H9 (cell line): ENCODE results near the gene MAPKAPK2. TPM values are rescaled to one million over a fixed set of nuclear protein-coding genes. Genes with fewer than 3 reads are reported as not detected.
"Not testable (repeated sequence)": the region's sequence is repeated elsewhere in the genome, so short reads cannot be mapped to it uniquely, and the experiment has no call there.

Source experiments
- DNase-seq: peaks from one replicate; pipeline ENCODE4 v3.0.0-alpha.2; 2017
- H2AFZ ChIP-seq: one replicate; pipeline ENCODE4 v1.6.1; 2013; ENCODE audit warnings: mild to moderate bottlenecking, low read length, control low read depth, moderate library complexity
- H2AK5ac ChIP-seq: 2 replicates; pipeline ENCODE4 v1.6.1; 2013; ENCODE audit warnings: low read length, control low read depth, mixed read lengths; ENCODE audit not compliant: insufficient read length
- H2BK120ac ChIP-seq: one replicate; pipeline ENCODE4 v1.6.1; 2013; ENCODE audit warnings: low read depth, mild to moderate bottlenecking, low read length, control low read depth, inconsistent platforms; ENCODE audit not compliant: poor library complexity, severe bottlenecking
- H2BK12ac ChIP-seq: 2 replicates; pipeline ENCODE4 v1.6.1; 2013; ENCODE audit warnings: low read length, control low read depth, mixed read lengths, low read depth; ENCODE audit not compliant: insufficient read length
- H2BK15ac ChIP-seq: 2 replicates; pipeline ENCODE4 v1.6.1; 2013; ENCODE audit warnings: low read depth, low read length, control low read depth
- H2BK20ac ChIP-seq: one replicate; pipeline ENCODE4 v1.6.1; 2013; ENCODE audit warnings: low read depth, mild to moderate bottlenecking, low read length, control low read depth, inconsistent platforms; ENCODE audit not compliant: poor library complexity, severe bottlenecking
- H2BK5ac ChIP-seq: 2 replicates; pipeline ENCODE4 v1.6.1; 2013; ENCODE audit warnings: low read length, control low read depth, mixed read lengths; ENCODE audit not compliant: insufficient read length
- H3K14ac ChIP-seq: 2 replicates; pipeline ENCODE4 v1.6.1; 2013; ENCODE audit warnings: low read length, control low read depth; ENCODE audit not compliant: insufficient read depth
- H3K18ac ChIP-seq: 2 replicates; pipeline ENCODE4 v1.6.1; 2013; ENCODE audit warnings: low read depth, mild to moderate bottlenecking, mixed read lengths, low read length, control low read depth; ENCODE audit not compliant: insufficient read length
- H3K23ac ChIP-seq: 2 replicates; pipeline ENCODE4 v1.6.1; 2013; ENCODE audit warnings: low read length, control low read depth, mixed read lengths, low read depth; ENCODE audit not compliant: insufficient read length
- H3K23me2 ChIP-seq: 2 replicates; pipeline ENCODE4 v1.6.1; 2013; ENCODE audit warnings: low read depth, mild to moderate bottlenecking, mixed read lengths, low read length, control low read depth; ENCODE audit not compliant: insufficient read length, poor library complexity, severe bottlenecking
- H3K27ac ChIP-seq: 2 replicates; pipeline ENCODE4 v1.5.1; 2013; ENCODE audit warnings: low read length, control low read depth, mixed read lengths, low read depth; ENCODE audit not compliant: insufficient read length
- H3K27me3 ChIP-seq: 2 replicates; pipeline ENCODE4 v1.6.1; 2013; ENCODE audit warnings: low read length, control low read depth, inconsistent platforms; ENCODE audit not compliant: insufficient read depth
- H3K4ac ChIP-seq: 2 replicates; pipeline ENCODE4 v1.6.1; 2013; ENCODE audit warnings: low read depth, mild to moderate bottlenecking, control low read depth, inconsistent platforms, low read length, moderate library complexity
- H3K4me1 ChIP-seq: 2 replicates; pipeline ENCODE4 v1.6.1; 2013; ENCODE audit warnings: low read length, control low read depth, inconsistent platforms; ENCODE audit not compliant: insufficient read depth
- H3K4me2 ChIP-seq: 2 replicates; pipeline ENCODE4 v1.6.1; 2013; ENCODE audit warnings: low read length, control low read depth, mixed read lengths; ENCODE audit not compliant: insufficient read length, insufficient read depth
- H3K56ac ChIP-seq: 2 replicates; pipeline ENCODE4 v1.6.1; 2013; ENCODE audit warnings: low read depth, mild to moderate bottlenecking, mixed read lengths, low read length, control low read depth; ENCODE audit not compliant: insufficient read length
- H3K79me1 ChIP-seq: 2 replicates; pipeline ENCODE4 v1.6.1; 2013; ENCODE audit warnings: low read depth, mild to moderate bottlenecking, moderate library complexity, low read length, control low read depth, inconsistent platforms; ENCODE audit not compliant: insufficient read depth, poor library complexity, severe bottlenecking
- H3K79me2 ChIP-seq: 2 replicates; pipeline ENCODE4 v1.6.1; 2013; ENCODE audit warnings: low read length, control low read depth, inconsistent platforms; ENCODE audit not compliant: insufficient read depth
- H3K9ac ChIP-seq: 2 replicates; pipeline ENCODE4 v1.6.1; 2013; ENCODE audit warnings: low read length, control low read depth, mixed read lengths; ENCODE audit not compliant: insufficient read length; ENCODE audit errors: extremely low read depth
- H3K9me3 ChIP-seq: one replicate; pipeline ENCODE4 v1.6.1; 2013; ENCODE audit warnings: low read depth, low read length, inconsistent platforms; ENCODE audit not compliant: control insufficient read depth
- H3T11ph ChIP-seq: one replicate; pipeline ENCODE4 v1.6.1; 2013; ENCODE audit warnings: mild to moderate bottlenecking, low read length, control low read depth, inconsistent platforms
- H4K20me1 ChIP-seq: one replicate; pipeline ENCODE4 v1.6.1; 2013; ENCODE audit not compliant: control insufficient read depth, insufficient read length, insufficient read depth
- H4K5ac ChIP-seq: 2 replicates; pipeline ENCODE4 v1.6.1; 2013; ENCODE audit warnings: low read depth, mild to moderate bottlenecking, mixed read lengths, low read length, control low read depth; ENCODE audit not compliant: insufficient read length
- H4K8ac ChIP-seq: replicated peaks from 2 replicates; pipeline ENCODE4 v1.6.1; 2013; ENCODE audit warnings: low read length, control low read depth, mixed read lengths, low read depth; ENCODE audit not compliant: insufficient read length
- H4K91ac ChIP-seq: 2 replicates; pipeline ENCODE4 v1.6.1; 2013; ENCODE audit warnings: low read depth, mild to moderate bottlenecking, moderate library complexity, mixed read lengths, low read length, control low read depth; ENCODE audit not compliant: insufficient read length
- H3K27ac Mint-ChIP-seq, 3 experiments: 2 replicates in 2 of 3; 3 replicates in 1 of 3; pipeline ENCODE4 v1.8.0; 2020 to 2021; ENCODE audit warnings: mixed read lengths in 3 of 3, mild to moderate bottlenecking in 1 of 3, moderate library complexity in 1 of 3
- H3K27me3 Mint-ChIP-seq: 2 replicates; pipeline ENCODE4 v1.8.0; 2021; ENCODE audit warnings: low read depth, mild to moderate bottlenecking, moderate library complexity, mixed read lengths
- H3K36me3 Mint-ChIP-seq, 3 experiments: 2 replicates in 2 of 3; 3 replicates in 1 of 3; pipeline ENCODE4 v1.8.0; 2020 to 2021; ENCODE audit warnings: low read depth in 3 of 3, mixed read lengths in 3 of 3; ENCODE audit not compliant: insufficient read depth in 1 of 3
- H3K4me1 Mint-ChIP-seq, 2 experiments: 2 replicates each; pipeline ENCODE4 v1.8.0; 2020; ENCODE audit warnings: mixed read lengths in 2 of 2
- H3K4me3 Mint-ChIP-seq, 2 experiments: 2 replicates in 1 of 2; 3 replicates in 1 of 2; pipeline ENCODE4 v1.8.0; 2020 to 2021; ENCODE audit warnings: mild to moderate bottlenecking in 2 of 2, mixed read lengths in 2 of 2, moderate library complexity in 1 of 2
- H3K9me3 Mint-ChIP-seq, 2 experiments: 2 replicates in 1 of 2; 3 replicates in 1 of 2; pipeline ENCODE4 v1.8.0; 2020; ENCODE audit warnings: mild to moderate bottlenecking in 2 of 2, mixed read lengths in 2 of 2, moderate library complexity in 1 of 2
- WGBS: extraction: QIAGEN DNeasy Blood & Tissue Kit; methylation state at CpG from one replicate; pipeline ENCODE4 v1.1.7; 2013; ENCODE audit warnings: missing lambda C conversion rate, low lambda C conversion rate, mixed read lengths; ENCODE audit not compliant: insufficient read length; ENCODE audit errors: extremely low coverage; 5-methylcytosine and 5-hydroxymethylcytosine counted together
- total RNA-seq: library from RNA; stranded (reverse); gene quantifications from 2 replicates; pipeline ENCODE4 v1.2.1, GENCODE V29; 2021
- TF ChIP-seq, protein P1 (sequence below): fragments of 200-600 bp; sonication (generic); conservative IDR thresholded peaks from 3 replicates; pipeline ENCODE4 v1.8.0; 2021; ENCODE audit warnings: antibody characterized with exemption, mild to moderate bottlenecking

The MAPKAPK2 gene
- total RNA-seq, 1 experiment from 2014 or later: 50.1 TPM

DNA sequence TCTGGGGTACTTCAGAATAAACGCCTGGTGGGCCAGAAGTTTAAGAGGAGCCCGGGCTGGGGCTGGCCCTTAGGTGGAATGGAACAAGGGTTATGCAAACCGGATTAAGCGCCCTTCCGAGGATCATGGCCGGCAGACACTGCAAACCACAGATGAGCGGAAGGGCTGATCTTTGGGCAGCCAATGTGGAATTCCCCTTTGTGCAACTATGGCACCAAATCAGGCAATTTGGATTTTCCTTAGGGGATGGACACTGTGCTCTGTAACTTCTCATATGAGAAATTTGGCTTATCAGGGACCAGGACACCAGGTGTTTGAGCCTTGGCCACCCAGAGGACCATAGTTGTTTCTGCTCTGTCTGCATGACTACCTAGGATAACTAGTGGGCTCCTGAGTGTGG is 93.3 kb downstream of the MAPKAPK2 start:
- Histone ChIP-seq H3K23me2 (no peaks in the 10 kb centered on the region), H3K9ac (no peak overlapping the region), H3K4me2 (no peak overlapping the region), H2BK20ac (no peak overlapping the region), H4K91ac (no peak overlapping the region), H2AFZ (no peak overlapping the region), H3K79me1 (no peaks in the 10 kb centered on the region), H3K27ac (no peak overlapping the region), H3K56ac (no peak overlapping the region), H3T11ph (no peak overlapping the region), H3K79me2 (no peaks in the 10 kb centered on the region), H3K9me3 (no peaks in the 10 kb centered on the region), H2BK120ac (no peak overlapping the region), H4K8ac (no peak overlapping the region), H3K4ac (no peak overlapping the region), H3K23ac (no peak overlapping the region), H2BK15ac (no peak overlapping the region), H2AK5ac (no peak overlapping the region), H2BK12ac (no peak overlapping the region), H3K27me3 (no peaks in the 10 kb centered on the region), H4K5ac (no peak overlapping the region), H4K20me1 (no peaks in the 10 kb centered on the region), H3K18ac (no peak overlapping the region), H2BK5ac (no peak overlapping the region), H3K14ac (no peak overlapping the region), H3K4me1 (no peaks in the 10 kb centered on the region)
- H3K27ac Mint-ChIP-seq: no peak overlapping the region
- TF ChIP-seq, protein P1, sequence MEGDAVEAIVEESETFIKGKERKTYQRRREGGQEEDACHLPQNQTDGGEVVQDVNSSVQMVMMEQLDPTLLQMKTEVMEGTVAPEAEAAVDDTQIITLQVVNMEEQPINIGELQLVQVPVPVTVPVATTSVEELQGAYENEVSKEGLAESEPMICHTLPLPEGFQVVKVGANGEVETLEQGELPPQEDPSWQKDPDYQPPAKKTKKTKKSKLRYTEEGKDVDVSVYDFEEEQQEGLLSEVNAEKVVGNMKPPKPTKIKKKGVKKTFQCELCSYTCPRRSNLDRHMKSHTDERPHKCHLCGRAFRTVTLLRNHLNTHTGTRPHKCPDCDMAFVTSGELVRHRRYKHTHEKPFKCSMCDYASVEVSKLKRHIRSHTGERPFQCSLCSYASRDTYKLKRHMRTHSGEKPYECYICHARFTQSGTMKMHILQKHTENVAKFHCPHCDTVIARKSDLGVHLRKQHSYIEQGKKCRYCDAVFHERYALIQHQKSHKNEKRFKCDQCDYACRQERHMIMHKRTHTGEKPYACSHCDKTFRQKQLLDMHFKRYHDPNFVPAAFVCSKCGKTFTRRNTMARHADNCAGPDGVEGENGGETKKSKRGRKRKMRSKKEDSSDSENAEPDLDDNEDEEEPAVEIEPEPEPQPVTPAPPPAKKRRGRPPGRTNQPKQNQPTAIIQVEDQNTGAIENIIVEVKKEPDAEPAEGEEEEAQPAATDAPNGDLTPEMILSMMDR: no peak
- DNase-seq: no peak
- no peak overlapping the region for H3K4me3 Mint-ChIP-seq
- H3K36me3 Mint-ChIP-seq: no peaks in the 10 kb centered on the region
- peaks cover 5% of the 10 kb centered on the region; the same call in 1 of the 2 replicates for H3K27me3 Mint-ChIP-seq
- H3K4me1 Mint-ChIP-seq: peaks cover 0 to 5% of the 10 kb centered on the region in 2 experiments; a peak in 3 of 4 replicates
- WGBS: no CpG with 5 or more reads among the region's 7 CpGs
- H3K9me3 Mint-ChIP-seq: no peaks in the 10 kb centered on the region

DNA sequence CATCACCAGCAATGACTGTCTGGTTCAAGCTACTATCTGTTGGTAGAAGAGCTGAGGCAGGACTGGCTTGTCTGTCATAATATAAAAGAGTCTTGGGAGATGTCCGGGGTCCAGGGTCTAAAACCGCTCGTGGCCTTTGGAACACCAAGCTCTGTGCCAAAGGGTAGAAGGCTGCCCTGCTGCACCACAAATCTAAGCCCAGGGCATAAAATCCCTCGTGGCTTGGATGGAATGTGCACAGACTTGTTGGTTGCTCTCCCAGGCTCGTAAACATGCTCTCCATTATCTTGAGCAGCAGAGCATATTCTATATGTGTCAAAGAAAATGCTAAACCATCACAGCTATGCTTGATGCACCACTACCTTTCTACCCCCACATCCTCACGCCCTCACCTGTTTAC is 94.2 kb downstream of the MAPKAPK2 start:
- H4K91ac ChIP-seq, H3K23ac ChIP-seq, H3K4ac ChIP-seq, H3K36me3 Mint-ChIP-seq, H2BK15ac ChIP-seq, H3K14ac ChIP-seq, H3K56ac ChIP-seq, H4K20me1 ChIP-seq, H2BK12ac ChIP-seq, H3K9me3 ChIP-seq, H3K18ac ChIP-seq, H3K4me1 ChIP-seq, H4K5ac ChIP-seq, H3K27ac Mint-ChIP-seq, H3K9me3 Mint-ChIP-seq, H3K27me3 ChIP-seq, H3K4me3 Mint-ChIP-seq, H3K79me1 ChIP-seq, H2AFZ ChIP-seq, H3K9ac ChIP-seq, H2AK5ac ChIP-seq, H3K4me1 Mint-ChIP-seq, DNase-seq, H2BK120ac ChIP-seq, H3K23me2 ChIP-seq, H3K27me3 Mint-ChIP-seq, H3K4me2 ChIP-seq, H3K27ac ChIP-seq, H3K79me2 ChIP-seq, H3T11ph ChIP-seq, H4K8ac ChIP-seq, H2BK5ac ChIP-seq, H2BK20ac ChIP-seq: not testable (repeated sequence)
- no CpG with 5 or more reads among the region's 6 CpGs for WGBS
